WTC11 (cell line): ENCODE data around the gene OGFR.

Experiments
- TCF7 ChIP-seq: sonication (generic); formaldehyde crosslinking; IDR thresholded peaks from 2 replicates; pipeline ENCODE4 v1.8.0; 2022; ENCODE audit warnings: mild to moderate bottlenecking, low read depth, missing genetic modification reagents, moderate library complexity
- TF ChIP-seq, protein P1 (sequence below): sonication (generic); formaldehyde crosslinking; IDR thresholded peaks from 2 replicates; pipeline ENCODE4 v1.8.1; 2022; ENCODE audit warnings: low read depth, mild to moderate bottlenecking, moderate library complexity, missing genetic modification reagents, borderline replicate concordance
- TF ChIP-seq, protein P2 (sequence below): sonication (generic); formaldehyde crosslinking; IDR thresholded peaks from 2 replicates; pipeline ENCODE4 v1.8.0; 2022; ENCODE audit warnings: mild to moderate bottlenecking, missing genetic modification reagents

- TF ChIP-seq, protein P1, sequence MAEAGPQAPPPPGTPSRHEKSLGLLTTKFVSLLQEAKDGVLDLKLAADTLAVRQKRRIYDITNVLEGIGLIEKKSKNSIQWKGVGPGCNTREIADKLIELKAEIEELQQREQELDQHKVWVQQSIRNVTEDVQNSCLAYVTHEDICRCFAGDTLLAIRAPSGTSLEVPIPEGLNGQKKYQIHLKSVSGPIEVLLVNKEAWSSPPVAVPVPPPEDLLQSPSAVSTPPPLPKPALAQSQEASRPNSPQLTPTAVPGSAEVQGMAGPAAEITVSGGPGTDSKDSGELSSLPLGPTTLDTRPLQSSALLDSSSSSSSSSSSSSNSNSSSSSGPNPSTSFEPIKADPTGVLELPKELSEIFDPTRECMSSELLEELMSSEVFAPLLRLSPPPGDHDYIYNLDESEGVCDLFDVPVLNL (CRISPR knock-in tag), result no peak
- TF ChIP-seq, protein P2, sequence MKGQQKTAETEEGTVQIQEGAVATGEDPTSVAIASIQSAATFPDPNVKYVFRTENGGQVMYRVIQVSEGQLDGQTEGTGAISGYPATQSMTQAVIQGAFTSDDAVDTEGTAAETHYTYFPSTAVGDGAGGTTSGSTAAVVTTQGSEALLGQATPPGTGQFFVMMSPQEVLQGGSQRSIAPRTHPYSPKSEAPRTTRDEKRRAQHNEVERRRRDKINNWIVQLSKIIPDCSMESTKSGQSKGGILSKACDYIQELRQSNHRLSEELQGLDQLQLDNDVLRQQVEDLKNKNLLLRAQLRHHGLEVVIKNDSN (CRISPR knock-in tag), result no peak
- TF ChIP-seq TCF7, result no peak
Measured at GRCh38 chr20:62770916-62771315, 33.7 kb upstream of the OGFR start.
